Activated CD8-positive, alpha-beta memory T cell treated with anti-CD3 and anti-CD28 coated beads, Interleukin-2, amount 10 ng/mL, durations not matched to agents 7 days and 5 days (primary cell): ENCODE measurements around the gene PRDM8. TPM values are rescaled to one million over a fixed set of nuclear protein-coding genes. Genes with fewer than 3 reads are reported as not detected.
"Not testable (repeated sequence)": the region's sequence is repeated elsewhere in the genome, so short reads cannot be mapped to it uniquely, and the experiment has no call there.

ENCODE experiments used
- ATAC-seq: fragments of 150-1000 bp; cut with Tn5 transposase; one replicate; pipeline ENCODE4 v1.10.0; 2021; ENCODE audit warnings: moderate library complexity
- CTCF ChIA-PET: fragments of 350-600 bp; sonication (Branson Sonifier 250); formaldehyde crosslinking; loops from one replicate; lab custom pipeline; 2021; ENCODE audit warnings: antibody characterized with exemption; lab: Charles Lee
- DNase-seq: peaks from one replicate; pipeline ENCODE4 v3.0.0-alpha.2; 2020
- H3K27ac Mint-ChIP-seq: one replicate; pipeline ENCODE4 v1.8.0; 2021; ENCODE audit warnings: mild to moderate bottlenecking, mixed read lengths
- H3K27me3 Mint-ChIP-seq: one replicate; pipeline ENCODE4 v1.8.0; 2021; ENCODE audit warnings: mixed read lengths
- H3K36me3 Mint-ChIP-seq: one replicate; pipeline ENCODE4 v1.8.0; 2021; ENCODE audit warnings: mild to moderate bottlenecking, mixed read lengths
- H3K4me1 Mint-ChIP-seq: one replicate; pipeline ENCODE4 v1.8.0; 2021; ENCODE audit warnings: mixed read lengths
- H3K4me3 Mint-ChIP-seq: one replicate; pipeline ENCODE4 v1.8.0; 2021; ENCODE audit warnings: mild to moderate bottlenecking, moderate library complexity, mixed read lengths
- H3K9me3 Mint-ChIP-seq: one replicate; pipeline ENCODE4 v1.8.0; 2022; ENCODE audit warnings: low read depth, mixed read lengths
- total RNA-seq, 2 experiments: library from RNA; stranded (reverse); gene quantifications; one replicate each; pipeline ENCODE4 v1.2.3, GENCODE V29; 2021

PRDM8 gene
- total RNA-seq, 2 experiments from 2014 or later: 21.7 to 32.5 TPM

DNA sequence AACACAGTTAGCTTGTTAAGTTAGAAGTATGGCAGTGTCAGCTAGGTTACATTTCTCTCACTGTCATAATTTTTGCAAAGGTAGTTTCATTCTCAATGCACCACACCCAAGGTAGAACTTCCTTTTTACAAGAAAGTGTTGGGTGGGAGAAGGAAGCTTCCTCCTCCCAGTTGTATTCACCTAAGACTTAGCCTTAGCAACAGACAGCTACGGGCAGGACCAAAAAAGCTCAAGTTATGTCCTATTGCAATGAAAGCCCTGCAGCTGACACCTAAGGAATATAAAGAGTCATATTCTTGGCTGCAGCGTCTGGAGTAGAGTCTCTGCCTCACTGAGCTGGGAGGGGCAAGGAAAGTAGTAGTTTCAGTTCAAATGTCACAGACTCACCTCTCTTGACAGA is 25.1 kb upstream of the PRDM8 start:
- peak; percentile 68 for ATAC-seq
- DNase-seq: peak; percentile 58
- H3K4me1 Mint-ChIP-seq: peaks cover 53% of the 10 kb centered on the region
- CTCF ChIA-PET: interaction anchor here (0.8 to 5.7 kb wide), 13 partner anchors 11 to 154 kb away, joined by 3 to 79 read pairs (median 8); partner anchors contain the start of gene ANTXR2
- H3K36me3 Mint-ChIP-seq: peaks cover 35% of the 10 kb centered on the region
- H3K4me3 Mint-ChIP-seq: peak overlapping the region; percentile 21
- peaks cover 2% of the 10 kb centered on the region for H3K27me3 Mint-ChIP-seq
- H3K27ac Mint-ChIP-seq: peak overlapping the region; percentile 94
- peaks cover 8% of the 10 kb centered on the region for H3K9me3 Mint-ChIP-seq

DNA sequence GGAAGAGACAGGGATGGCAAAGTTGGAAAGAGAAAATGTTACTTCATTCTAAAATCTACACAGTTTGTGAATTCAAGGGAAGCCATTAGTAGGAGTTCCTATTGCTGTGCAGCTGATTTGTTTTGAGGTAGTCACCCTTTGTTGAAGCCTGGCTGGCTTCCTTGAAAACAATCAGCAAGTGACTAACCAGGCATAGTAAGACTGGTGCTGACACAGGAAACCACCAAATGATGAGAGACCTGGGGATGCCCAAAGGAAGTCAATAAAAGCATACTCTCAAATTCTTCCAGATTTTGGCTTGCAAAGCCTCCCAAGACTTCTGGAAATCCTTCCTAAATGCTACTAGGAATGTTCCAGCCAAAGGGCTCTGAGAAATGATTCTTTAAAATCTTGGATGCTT is 23.9 kb upstream of the PRDM8 start:
- DNase-seq (peak; percentile 83), ATAC-seq (peak; percentile 90)
- Mint-ChIP-seq H3K27me3 (no peaks in the 10 kb centered on the region), H3K27ac (peak overlapping the region; percentile 94), H3K4me1 (peaks cover 56% of the 10 kb centered on the region), H3K36me3 (peaks cover 38% of the 10 kb centered on the region), H3K4me3 (peak overlapping the region; percentile 26), H3K9me3 (peaks cover 6% of the 10 kb centered on the region)
- CTCF ChIA-PET: interaction anchor here (1.5 to 5.7 kb wide), 8 partner anchors 10 to 100 kb away, joined by 3 to 79 read pairs (median 11); partner anchors contain the start of gene ANTXR2

DNA sequence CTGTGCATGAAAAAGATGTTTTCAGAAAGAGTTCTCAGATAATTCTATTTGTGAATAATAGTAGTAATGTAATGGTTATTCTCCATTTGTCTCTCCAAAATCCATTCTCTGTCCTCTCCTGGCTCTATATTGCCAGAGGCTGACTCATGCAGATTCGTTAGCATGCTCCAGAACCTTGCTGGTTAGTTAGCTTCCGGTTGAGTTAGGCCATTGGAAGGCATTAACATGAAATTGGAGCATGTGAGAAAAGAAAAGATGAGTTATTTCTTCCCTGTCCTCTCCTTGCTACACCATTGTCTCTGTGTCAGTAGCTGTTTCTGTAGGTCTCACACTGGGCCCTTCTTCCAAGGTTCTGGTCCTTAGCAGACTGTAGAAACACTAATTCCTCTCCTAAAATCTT is 23.5 kb upstream of the PRDM8 start:
- Mint-ChIP-seq H3K27ac (peak overlapping the region; percentile 94), H3K36me3 (peaks cover 37% of the 10 kb centered on the region), H3K27me3 (no peaks in the 10 kb centered on the region), H3K4me3 (no peak overlapping the region), H3K9me3 (peaks cover 4% of the 10 kb centered on the region), H3K4me1 (peaks cover 55% of the 10 kb centered on the region)
- CTCF ChIA-PET: interaction anchor here (1.5 to 5.7 kb wide), 7 partner anchors 9 to 101 kb away, joined by 3 to 79 read pairs (median 11); partner anchors contain the start of gene ANTXR2
- ATAC-seq: peak; percentile 2
- DNase-seq: no peak

DNA sequence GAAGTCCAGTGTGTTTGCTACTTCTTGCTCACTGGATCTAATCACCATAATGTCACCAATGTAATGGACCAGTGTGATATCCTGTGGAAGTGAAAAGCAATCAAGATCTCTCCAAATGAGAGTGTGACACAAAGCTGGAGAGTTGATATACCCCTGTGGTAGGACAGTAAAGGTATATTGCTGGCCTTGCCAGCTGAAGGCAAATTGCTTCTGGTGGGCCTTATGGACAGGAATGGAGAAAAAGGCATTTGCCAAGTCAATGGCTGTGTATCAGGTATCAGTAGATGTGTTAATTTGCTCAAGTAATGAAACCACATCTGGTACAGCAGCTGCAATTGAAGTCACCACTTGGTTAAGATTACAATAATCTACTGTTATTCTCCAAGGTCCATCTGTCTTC is 19.5 kb upstream of the PRDM8 start:
- H3K27ac Mint-ChIP-seq, H3K27me3 Mint-ChIP-seq, H3K9me3 Mint-ChIP-seq, H3K4me3 Mint-ChIP-seq, ATAC-seq, DNase-seq: not testable (repeated sequence)
- CTCF ChIA-PET: interaction anchor here (1.2 kb wide), 1 partner anchor 25 kb away, joined by 3 read pairs; no protein-coding TSS in a partner anchor
- Mint-ChIP-seq H3K36me3 (peaks cover 41% of the 10 kb centered on the region), H3K4me1 (peaks cover 61% of the 10 kb centered on the region)

DNA sequence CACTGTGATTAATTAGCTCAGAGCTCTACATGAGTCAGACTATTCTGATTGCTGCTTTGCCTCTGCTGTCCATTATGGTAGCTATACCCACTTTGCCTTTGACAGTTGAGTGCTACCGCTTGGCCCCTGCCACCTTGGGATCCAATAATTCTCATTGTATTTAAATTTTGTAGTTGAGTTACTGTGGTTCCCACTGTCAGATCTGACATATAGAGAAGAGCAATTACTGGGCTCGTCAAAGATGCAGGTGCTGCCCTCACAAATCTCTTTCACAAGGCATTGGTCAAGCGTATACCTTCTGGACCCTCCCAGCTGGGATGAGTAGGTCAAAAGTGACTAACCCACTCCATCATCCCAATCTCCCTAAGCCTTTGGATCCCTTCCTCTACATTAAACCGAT is 18.3 kb upstream of the PRDM8 start:
- DNase-seq: no peak
- H3K36me3 Mint-ChIP-seq: peaks cover 41% of the 10 kb centered on the region
- H3K4me1 Mint-ChIP-seq: peaks cover 55% of the 10 kb centered on the region
- peaks cover 8% of the 10 kb centered on the region for H3K9me3 Mint-ChIP-seq
- CTCF ChIA-PET: interaction anchor here (1.0 to 1.7 kb wide), 4 partner anchors 24 to 54 kb away, joined by 3 to 6 read pairs (median 4); no protein-coding TSS in a partner anchor
- H3K4me3 Mint-ChIP-seq: no peak overlapping the region
- no peaks in the 10 kb centered on the region for H3K27me3 Mint-ChIP-seq
- no peak overlapping the region for H3K27ac Mint-ChIP-seq
- ATAC-seq: no peak

DNA sequence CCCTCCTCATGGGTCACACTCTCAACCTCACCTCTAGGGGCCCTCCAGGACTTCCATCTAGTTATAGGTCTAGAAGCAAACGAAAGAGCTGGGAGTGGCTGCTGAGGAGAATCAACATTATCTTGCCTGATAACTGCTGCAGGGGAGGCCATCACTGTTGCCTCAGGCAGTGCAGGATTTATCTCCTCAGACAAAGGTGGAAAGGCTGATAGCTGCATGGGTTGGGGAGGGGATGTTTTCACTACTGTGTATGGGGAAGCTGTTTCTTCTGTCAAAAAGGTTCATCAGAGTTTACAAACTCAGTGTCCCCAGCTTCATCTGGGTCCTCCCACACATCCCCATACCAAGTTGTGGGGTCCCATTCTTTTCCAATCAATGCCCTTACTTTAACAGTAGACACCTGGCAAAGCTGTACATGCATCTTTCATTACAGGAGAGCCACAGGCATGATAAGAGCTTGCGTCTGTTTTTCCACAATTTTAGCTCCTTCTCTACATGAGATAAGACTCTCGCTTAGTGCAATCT is 17.6 kb upstream of the PRDM8 start:
- peaks cover 8% of the 10 kb centered on the region for H3K9me3 Mint-ChIP-seq
- DNase-seq (no peak), ATAC-seq (no peak)
- peaks cover 41% of the 10 kb centered on the region for H3K36me3 Mint-ChIP-seq
- H3K4me3 Mint-ChIP-seq: no peak overlapping the region
- no peaks in the 10 kb centered on the region for H3K27me3 Mint-ChIP-seq
- peaks cover 49% of the 10 kb centered on the region for H3K4me1 Mint-ChIP-seq
- peak overlapping the region; percentile 18 for H3K27ac Mint-ChIP-seq
- CTCF ChIA-PET: interaction anchor here (1.0 to 1.7 kb wide), 4 partner anchors 39 to 106 kb away, joined by 3 to 6 read pairs (median 4); partner anchors contain the start of gene ANTXR2

DNA sequence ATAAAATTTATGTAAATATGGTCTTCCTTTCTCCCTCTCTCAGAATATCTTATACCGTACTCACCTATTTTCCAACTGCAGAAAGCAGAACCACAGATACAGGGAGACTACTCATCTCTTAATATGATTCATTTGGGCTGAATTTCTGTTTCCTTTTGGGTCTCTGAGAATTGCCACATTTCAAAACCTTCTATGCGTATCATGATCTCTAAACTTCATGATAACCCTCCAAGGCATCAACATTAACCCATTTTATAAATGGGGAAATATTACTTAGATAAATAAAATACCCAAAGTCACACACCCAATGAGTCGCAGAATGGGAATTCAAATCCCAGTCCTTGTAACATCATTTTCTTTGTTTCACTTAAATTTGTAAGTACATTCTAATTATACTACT is 16.6 kb upstream of the PRDM8 start:
- CTCF ChIA-PET: interaction anchor here (1.0 to 8.8 kb wide), 5 partner anchors 8 to 108 kb away, joined by 3 to 135 read pairs (median 79); partner anchors contain the start of gene ANTXR2
- no peak overlapping the region for H3K4me3 Mint-ChIP-seq
- DNase-seq: no peak
- H3K27ac Mint-ChIP-seq: peak overlapping the region; percentile 8
- peaks cover 6% of the 10 kb centered on the region for H3K27me3 Mint-ChIP-seq
- H3K9me3 Mint-ChIP-seq: peaks cover 8% of the 10 kb centered on the region
- no peak for ATAC-seq
- peaks cover 44% of the 10 kb centered on the region for H3K36me3 Mint-ChIP-seq
- peaks cover 48% of the 10 kb centered on the region for H3K4me1 Mint-ChIP-seq

DNA sequence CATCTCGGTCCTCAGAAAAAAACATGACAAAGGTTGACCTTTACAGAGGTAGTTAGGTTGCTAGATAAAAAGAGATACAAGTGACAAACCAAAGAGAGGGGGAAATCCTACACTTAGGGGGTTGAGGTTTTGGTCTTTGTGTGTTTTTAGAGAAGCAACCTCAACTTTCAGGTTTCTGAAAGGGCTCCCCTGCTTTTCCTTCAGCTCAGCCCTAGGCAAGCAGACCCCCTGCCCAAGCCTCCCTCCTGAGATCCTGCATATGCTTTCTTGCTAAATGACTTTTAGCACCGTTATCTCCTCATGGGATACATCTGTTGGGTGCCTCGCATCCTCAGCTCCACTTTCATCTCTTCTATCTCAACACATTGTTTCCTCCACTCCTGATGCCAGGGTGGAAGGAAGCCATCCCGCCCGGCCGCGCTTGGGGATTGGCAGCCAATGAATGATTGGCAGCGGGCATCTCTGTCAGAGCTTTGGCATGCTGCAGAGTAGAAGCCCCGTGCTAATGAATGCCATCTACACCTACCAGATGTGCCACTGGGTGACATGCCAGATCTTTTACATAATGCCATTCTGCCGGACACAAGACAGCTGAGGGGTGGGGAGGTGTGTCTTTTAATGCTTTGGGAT is 15.0 kb upstream of the PRDM8 start:
- CTCF ChIA-PET: interaction anchor here (1.1 to 8.8 kb wide), 15 partner anchors 10 to 165 kb away, joined by 3 to 135 read pairs (median 8); partner anchors contain the start of gene ANTXR2
- Mint-ChIP-seq H3K36me3 (peaks cover 34% of the 10 kb centered on the region), H3K27ac (peak overlapping the region; percentile 87), H3K27me3 (peaks cover 9% of the 10 kb centered on the region), H3K9me3 (peaks cover 8% of the 10 kb centered on the region), H3K4me3 (peak overlapping the region; percentile 96), H3K4me1 (peaks cover 59% of the 10 kb centered on the region)
- no peak for ATAC-seq
- DNase-seq: peak; percentile 64

DNA sequence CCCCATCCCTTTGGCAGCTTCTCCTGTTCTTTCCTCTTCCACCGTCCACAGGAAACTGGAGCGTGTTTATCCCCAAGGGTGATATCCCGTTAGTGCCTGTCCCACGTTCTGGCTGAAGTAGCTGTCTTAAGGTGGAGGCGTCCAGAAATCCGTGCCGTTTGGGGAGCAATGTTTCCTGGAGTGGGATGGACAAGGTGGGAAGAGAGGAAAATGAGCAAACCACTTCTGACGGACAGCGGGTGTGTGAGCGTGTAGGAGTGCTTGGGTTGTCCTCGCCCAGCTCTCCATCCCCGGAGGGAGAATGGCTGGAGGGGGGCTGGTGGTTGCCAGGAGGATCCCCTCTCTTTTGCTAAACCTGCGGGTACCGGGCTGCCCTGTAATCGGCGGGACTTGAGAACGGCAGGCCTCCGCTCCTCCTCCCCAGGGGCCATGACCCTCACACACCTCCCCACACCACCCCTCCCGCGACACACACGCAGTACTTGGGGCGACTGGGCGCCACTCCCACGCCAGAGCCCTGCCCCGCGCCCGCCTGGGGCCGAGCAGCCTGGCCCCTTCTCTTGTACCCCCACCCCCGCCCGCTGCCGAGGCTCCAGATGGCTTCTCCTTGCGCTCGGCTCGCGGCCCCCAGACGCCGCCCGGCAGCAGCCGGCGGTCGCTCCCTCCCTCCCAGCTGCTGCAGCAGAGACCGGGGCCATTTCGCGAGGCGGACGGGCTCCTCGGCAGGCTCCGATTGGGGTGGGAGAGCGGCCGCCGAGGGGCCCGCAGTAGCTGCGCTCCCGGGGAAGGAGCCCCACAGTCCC is 13.9 kb upstream of the PRDM8 start:
- Mint-ChIP-seq H3K36me3 (peaks cover 37% of the 10 kb centered on the region), H3K27me3 (peaks cover 12% of the 10 kb centered on the region), H3K9me3 (peaks cover 6% of the 10 kb centered on the region), H3K4me3 (peak overlapping the region; percentile 96), H3K27ac (peak overlapping the region; percentile 87), H3K4me1 (peaks cover 62% of the 10 kb centered on the region)
- DNase-seq: peak; percentile 75
- CTCF ChIA-PET: interaction anchor here (0.7 to 8.8 kb wide), 25 partner anchors 11 to 266 kb away, joined by 3 to 135 read pairs (median 4); partner anchors contain the start of gene ANTXR2
- ATAC-seq: peak; percentile 63

DNA sequence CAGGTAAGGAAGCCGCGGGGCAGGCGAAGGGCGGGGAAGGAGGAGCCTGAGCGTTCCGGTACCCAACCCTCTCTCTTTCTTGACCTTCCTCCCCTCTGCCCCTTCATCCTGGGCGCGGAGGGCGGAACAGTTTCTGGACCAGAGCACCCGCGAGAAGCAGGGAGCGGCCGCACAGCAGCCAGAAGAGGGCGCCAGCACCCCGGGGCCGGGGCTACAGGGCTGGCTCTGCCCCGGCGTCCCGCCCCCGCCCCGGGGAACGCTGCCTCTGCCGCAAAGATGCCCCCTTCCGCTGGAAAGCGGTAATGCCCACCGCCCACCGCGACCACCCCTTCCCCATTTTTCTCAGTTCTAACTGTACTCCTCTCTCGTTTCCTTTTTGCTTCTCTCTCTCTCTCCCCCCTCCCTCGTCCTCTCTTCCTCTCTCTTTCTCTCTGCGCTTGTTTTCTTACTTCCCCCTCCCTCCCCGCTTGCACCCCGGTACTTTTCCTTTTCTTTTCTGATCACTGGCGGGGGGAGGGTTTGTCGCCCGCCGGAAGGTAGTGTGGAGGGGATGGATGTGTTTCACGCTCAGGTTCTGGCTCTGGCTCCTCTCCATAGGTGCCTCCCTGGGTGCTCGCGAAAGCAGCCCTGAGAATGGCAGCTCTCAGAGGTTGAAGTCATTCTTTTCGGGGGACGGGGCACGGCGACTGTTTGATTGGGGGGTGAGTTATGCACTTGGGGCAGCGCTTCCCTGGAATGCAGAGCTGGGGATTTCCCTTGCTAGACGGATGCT is 13.1 kb upstream of the PRDM8 start:
- Mint-ChIP-seq H3K27ac (peak overlapping the region; percentile 87), H3K4me3 (peak overlapping the region; percentile 96), H3K9me3 (peaks cover 4% of the 10 kb centered on the region), H3K36me3 (peaks cover 35% of the 10 kb centered on the region), H3K4me1 (peaks cover 60% of the 10 kb centered on the region), H3K27me3 (peaks cover 12% of the 10 kb centered on the region)
- ATAC-seq: peak; percentile 92
- CTCF ChIA-PET: interaction anchor here (0.7 to 8.8 kb wide), 31 partner anchors 10 to 267 kb away, joined by 3 to 135 read pairs (median 4); partner anchors contain the start of genes ANTXR2 and PRDM8
- peak; percentile 96 for DNase-seq

DNA sequence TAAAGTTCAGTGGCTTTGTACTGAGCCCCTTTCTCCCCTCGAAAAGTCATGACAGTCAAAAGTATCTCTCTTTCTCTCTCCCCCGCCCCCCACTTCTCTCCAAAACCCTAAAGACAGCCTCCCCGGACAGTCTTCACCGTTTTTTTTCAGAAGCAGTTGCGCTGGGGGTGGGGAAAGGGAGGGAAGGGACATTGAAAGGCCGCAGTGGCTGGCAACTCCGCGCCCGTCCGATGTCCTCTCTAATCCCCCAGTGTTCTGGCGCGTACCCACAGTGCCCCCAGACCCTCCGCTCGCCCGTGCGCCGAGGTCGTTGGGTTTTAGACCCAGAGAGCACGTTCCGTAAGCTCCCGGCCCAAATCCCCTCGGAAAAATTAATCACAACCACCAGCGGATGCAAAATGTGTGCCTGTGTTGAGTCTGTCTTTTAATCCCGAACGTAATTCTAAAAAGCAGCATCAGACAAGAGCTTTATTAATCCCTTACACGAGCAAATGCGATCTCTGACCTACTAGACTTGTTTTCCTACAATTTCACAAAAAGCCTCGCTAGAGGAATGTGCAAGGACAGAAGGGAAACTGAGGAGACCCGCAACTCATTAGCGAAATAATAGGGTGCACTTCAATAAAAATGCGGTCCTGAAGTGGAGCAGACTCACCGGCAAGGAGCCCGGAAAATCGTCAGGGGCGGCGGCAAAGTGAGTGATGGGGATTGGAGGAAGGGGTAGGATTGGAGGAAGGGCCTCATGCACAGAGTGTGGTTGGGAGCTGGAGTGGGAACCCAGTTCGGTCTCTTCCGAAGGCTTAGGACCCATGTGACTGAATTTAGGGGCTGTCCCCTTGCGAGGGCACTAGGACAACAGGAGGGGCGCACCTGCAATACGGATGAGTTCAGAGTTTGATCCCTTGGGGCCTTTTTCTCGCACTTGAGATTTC is 12.2 kb upstream of the PRDM8 start:
- Mint-ChIP-seq H3K27ac (peak overlapping the region; percentile 87), H3K36me3 (peaks cover 29% of the 10 kb centered on the region), H3K4me1 (peaks cover 52% of the 10 kb centered on the region), H3K27me3 (peaks cover 12% of the 10 kb centered on the region), H3K4me3 (peak overlapping the region; percentile 96), H3K9me3 (peaks cover 2% of the 10 kb centered on the region)
- CTCF ChIA-PET: interaction anchor here (0.8 to 8.8 kb wide), 20 partner anchors 9 to 268 kb away, joined by 3 to 135 read pairs (median 4); partner anchors contain the start of genes ANTXR2 and PRDM8
- DNase-seq (peak; percentile 66), ATAC-seq (peak; percentile 1)
